Umbilical cord (tissue), 2 donors: ENCODE results near the gene P2RX1. TPM values are rescaled to one million over a fixed set of nuclear protein-coding genes. Genes with fewer than 3 reads are reported as not detected.

Experiments
- DNase-seq: peaks from one replicate; pipeline ENCODE4 v3.0.0-alpha.2; 2015; ENCODE audit warnings: low spot score
- total RNA-seq: library from RNA; depleted of rRNA; stranded (reverse); fragments of >200 nt; gene quantifications from one replicate; pipeline ENCODE4 v1.2.3, GENCODE V29; 2014; ENCODE audit warnings: low replicate concordance; ENCODE audit not compliant: insufficient read depth

P2RX1 gene
- total RNA-seq, 1 donor from 2014 or later: 44.5 TPM

DNA sequence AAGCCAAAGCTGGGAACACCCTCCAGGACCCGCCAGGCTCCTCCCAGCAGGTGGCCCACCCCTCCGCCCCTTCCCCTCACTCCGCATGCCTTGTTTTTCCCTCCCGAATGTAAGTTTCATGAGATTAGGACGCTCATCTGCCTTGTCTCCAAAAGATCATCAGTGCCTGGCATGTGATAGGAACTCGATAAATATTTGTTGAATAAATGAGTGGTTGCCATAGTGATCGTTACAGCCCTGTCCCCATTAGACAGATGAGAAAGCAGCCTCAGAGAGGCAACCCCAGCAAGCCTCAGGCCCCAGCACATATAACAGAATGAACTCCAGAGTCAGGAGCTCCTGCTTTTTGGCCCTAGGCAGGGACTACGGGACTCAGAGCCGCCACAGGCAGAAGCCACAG is 28.5 kb downstream of the P2RX1 start:
- peak; percentile 30 for DNase-seq

DNA sequence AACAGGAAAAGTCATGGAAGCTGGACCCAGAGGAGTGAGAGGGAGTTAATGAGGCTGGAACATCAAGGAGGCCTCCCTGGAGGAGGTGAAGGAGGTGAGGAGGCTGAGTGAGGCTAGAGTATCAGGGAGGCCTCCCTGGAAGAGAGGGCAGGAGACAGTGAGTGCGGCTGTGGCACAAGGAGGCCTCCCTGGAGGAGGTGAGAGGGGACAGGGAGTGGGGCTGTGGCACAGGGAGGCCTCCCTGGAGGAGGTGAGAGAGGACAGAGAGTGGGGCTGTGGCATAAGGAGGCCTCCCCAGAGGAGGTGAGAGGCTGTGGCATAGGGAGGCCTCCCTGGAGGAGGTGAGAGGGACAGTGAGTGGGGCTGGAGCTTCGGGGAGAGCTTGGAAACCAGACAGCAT is 28.9 kb downstream of the P2RX1 start:
- no peak for DNase-seq

DNA sequence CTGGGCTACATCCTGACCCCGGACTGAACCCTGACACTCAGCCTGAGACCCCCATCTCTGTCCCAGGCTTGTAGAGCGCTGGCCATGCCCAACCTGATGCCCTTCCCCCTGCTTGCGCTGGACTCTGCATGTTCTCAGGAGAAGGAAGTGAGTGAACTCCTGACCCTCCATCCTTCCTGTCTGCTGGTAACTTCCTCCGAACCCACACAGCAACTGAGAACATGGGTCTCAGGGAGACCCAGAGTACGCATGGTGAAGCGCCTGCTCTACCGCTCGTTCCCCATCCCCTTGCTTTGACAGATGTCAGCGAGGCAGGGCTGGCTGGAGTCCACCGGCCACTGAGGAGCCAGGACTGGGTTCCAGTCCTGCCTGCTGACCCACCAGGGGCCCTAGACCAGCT is 29.5 kb downstream of the P2RX1 start:
- peak; percentile 45 for DNase-seq

DNA sequence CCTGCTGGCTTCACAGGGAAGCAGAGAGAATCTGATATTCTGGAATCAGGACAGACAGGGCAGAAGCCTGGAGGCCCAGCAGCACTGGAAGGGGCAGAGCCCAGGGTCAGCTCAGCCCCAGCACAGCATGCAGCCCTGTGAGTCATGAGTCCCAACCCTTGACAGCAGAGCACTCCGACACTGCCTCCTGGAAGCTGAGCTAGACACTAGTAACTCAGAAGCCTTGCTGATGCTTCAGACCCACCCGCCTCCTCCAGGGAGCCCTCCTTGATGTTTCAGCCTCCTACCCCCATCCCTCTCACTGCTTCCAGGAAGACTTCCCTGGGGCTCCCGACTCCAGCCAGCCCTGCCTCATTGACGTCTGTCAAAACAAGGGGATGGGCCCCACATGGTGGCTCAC is 30.3 kb downstream of the P2RX1 start:
- DNase-seq: peak; percentile 72

DNA sequence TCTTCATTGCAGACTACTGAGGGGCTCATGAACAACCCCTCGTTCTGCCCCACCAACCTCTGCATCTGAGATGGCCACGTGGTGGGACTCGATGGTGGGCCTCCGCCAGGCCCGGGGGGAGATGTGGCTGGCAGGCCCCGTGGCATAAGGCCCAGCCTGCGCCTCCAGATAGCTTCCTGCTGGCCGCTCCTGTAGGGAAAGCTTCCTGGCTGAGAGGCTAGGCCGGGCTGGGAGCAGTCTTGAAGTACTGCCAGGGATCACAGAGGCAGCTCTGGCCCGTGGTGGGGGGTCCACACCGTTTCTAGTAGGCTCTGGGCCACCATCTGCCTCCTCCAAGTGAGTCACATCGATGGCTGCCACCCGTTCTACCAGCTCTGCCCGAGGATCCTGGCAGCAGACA is 31.0 kb downstream of the P2RX1 start:
- no peak for DNase-seq

DNA sequence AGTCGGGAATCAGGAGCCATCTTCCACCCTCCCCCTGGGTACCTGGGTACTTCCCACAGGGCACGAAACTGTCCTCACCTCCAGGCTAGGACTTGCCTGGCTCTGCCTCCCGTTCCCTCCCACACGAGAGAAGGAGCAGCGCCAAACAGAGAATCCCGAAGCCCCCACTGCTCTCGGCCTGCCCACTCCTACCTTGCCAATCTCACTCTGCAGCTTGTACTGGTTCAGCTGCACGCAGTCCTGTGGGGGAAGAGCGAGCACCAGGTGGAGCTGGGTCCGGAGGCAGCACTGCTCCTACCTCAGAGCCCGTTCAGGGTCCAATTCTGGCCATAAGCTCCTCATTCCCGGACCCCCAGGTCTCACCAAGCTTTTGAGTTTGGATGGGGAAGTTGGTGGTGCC is 32.1 kb downstream of the P2RX1 start:
- no peak for DNase-seq

DNA sequence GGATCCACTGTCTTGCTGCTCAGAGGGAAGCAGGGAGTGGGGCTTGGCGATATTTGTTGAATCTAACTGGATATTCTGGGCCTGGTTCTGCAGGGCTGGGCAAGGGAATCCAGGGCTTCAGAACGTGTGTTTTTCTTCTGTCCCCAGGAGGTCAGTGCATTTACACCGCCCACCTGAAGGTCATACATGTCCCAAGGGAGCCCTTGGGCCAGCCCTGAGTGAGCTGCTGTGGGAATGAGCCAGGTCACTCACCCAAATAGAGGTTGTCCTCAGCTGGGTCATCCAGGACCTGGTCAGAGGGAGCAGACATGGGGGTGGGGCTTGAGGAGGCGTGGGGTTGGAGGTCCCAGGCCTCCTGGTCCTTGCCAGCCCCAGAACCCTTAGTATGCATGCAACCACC is 34.0 kb downstream of the P2RX1 start:
- no peak for DNase-seq

DNA sequence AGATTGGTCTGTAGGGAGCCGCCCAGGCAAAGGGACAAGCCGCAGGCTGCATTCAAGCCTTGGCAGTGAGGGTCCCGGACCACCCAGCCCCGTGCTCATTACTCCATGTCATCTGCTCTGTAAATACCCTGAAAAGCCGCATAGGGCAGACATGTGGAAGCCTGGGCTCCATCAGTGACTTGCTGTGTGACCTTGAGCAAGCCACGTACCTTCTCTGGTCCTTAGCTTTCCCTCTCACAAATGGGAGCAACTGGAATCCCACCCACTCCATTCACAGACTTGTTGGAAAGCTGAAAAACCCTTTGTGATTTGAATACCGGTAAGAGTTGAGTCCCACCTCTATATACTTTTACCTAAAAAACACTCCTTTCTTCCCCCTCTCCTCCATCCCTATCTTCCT is 35.3 kb downstream of the P2RX1 start:
- no peak for DNase-seq

DNA sequence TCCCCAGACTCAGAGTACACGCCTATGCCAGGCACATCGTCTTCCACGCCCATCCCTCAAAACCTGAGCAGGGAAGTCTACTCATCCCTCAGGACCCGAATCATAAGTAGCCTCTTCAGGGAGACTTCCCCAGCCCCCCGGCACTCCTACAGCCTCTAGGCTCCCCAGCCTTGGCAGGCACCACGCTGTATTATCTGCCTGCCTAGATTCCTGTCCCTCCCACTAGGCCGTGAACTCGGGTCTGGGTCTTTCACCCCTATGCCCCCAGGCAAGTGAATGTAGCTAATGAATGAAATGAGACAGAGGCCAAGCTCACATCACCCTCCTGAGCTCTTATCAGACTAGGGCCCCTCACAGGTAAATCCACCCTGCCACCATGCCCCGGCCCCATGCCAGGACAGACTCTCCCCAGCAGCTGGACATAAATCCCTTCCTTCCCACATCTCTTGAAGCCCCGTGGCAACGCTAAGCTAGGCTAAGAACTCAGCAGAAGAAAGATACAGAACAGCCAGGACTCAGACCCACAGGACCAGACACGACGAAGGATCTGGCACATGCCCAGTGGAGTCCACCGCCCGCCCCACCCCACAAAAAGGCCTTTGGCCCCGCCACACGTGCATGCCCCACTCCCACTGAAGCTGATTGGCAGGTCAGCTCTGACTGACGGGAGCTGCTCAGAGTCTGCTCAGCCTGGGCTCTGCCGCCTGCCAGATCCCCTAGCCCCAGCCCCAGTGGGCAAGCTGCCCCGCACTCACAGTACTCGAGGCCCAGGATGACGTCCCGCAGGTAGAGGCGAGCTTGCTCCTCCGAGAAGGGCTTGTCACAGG is 36.5 kb downstream of the P2RX1 start:
- peak; percentile 95 for DNase-seq

DNA sequence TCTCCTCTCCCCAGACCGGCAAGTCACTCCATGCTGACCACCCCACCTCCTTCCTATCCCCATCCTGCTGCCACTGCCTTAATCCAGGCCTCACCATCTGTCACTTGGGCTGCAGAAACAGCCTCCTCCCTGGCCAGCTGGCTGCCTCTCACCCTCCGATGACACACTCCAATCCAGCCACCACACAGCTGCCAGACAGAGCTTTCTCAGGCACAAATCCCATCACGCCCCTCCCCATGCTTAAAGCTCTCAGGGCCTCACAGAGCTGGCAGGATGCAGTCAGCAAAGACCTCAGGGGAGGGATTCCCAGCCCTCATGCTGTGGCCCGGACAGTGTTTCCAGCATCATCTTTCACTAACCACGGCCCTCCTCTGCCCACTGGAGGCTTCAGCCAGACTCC is 37.1 kb downstream of the P2RX1 start:
- DNase-seq: peak; percentile 97

DNA sequence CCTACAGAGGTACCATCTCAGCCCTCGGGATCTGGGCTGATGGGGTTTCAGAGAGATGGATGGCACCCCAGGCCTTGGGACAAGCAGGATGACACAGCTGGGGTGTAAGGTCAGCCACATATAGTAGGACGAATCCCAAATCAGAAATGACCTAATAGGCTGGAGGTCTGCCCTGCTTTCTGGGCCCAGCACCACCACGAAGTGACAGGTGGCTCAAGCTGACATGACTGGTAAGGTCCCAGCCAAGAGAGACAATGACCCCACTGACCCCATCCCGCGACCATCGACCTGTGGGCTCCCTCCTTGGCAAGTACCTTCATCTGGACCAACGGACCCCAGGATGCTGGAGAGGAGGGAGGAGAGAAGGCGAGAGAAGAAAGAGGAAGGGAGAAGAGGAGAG is 39.0 kb downstream of the P2RX1 start:
- DNase-seq: no peak

DNA sequence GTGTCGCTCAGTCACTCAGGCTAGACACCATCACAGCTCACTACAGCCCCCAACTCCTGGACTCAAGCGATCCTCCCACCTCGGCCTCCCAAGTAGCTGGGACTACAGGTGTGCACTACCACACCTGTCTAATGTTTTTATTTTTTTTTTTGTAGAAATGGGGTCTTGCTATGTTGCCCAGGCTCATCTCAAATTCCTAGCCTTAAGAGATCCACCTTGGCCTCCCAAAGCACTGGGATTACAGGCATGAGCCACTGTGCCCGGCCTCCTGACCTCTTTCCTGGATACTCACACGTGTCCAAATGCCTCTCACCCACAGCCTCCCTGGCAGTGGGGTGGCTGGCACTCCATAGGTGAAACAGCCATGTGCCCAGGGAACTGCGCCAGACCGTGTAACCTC is 40.9 kb downstream of the P2RX1 start:
- no peak for DNase-seq

DNA sequence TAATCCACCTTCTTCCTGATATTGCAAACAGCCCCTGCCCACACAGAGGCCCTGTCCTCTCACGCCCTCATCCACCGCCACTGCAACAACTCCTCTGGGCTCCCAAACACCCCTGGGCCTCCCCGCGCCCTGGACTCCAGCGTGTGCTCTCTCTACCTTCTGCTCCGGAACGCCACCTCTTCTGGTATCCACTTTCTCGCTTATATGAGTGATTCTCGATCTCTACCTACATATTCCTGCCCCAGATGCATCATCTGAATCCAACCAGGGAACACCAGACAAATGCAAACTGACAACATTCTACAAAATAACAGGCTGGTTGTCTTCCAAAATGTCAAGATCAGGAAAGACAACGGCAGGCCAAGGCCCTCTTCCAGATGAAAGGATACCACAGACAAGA is 42.4 kb downstream of the P2RX1 start:
- no peak for DNase-seq

DNA sequence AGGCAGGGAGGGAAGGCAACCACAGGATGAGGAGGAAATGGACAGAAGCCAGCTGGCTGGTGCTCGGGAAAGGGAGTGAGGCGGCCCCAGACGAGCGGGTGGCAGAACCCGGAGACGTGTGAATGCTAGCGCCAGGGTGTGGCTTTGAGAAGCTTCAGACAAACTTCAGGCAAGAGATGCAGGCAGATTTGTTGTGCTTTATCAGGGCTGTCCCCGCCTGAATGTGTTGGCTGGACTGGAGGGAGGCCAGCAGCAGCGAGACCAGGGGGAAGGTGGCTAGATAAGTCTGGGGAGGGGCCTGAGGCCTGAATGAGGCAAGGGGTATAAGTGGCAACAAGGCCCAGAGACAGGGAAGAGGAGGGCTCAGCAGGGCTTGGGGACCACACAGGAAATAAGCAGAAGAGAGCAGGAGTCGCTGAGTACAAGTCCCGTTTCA is 45.4 kb downstream of the P2RX1 start:
- DNase-seq: peak; percentile 93

DNA sequence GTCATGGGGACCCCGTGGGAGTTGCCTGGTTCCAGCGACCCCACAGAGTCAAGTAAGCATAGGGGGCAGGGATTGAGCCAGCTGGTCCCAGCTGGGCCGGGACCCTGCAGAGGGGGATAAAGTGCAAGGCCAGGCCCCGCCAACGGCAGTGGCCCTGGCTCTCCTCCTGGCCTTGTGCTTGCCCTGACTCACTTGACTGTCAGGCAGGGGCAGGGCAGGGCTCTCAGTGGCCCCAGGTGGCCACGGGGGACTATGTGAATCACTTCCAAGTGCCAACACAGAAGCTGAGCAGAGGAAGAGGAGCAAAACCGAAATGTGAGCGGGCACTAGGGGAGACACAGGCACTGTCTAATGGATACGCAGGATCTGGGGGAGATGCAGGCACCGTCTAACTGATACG is 48.7 kb downstream of the P2RX1 start:
- DNase-seq: no peak

DNA sequence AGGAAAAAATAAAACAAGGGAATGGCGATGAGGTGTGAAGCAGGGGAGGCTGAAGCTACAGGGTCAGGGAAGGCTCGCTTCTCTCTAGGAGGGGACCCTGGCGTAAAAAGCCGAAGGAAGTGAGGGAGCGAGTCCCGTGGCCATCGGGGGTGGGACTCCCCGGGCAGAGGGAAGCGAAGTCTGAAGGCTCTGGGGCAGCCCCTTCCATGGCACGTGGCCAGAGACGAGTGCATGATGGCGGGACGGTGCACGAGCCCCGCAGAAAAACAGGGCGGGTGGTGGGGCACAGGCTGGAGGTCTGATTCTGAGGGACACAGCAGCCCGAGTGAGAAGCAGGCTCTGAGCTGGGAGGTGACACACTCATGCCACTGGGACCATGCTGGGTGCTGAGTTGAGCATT is 49.2 kb downstream of the P2RX1 start:
- no peak for DNase-seq

DNA sequence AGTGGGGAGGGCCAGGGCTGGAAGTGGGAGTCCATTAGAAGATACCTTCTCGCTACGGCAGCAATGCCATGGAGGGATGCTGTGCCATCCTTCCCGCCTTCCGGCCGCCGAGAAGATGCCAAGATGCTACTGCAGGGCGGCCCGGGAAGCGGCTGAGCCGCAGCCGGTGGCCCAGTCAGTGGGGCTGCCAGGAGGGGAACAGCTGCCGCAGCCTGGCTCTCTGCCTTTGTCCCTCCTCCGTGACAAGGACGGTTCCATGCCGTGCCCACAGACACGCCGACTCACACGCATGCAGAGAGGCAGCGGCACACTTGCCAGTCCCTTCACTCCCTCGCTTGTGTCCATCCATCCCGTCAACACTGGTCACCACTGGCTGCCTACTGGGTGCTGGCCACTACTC is 50.0 kb downstream of the P2RX1 start:
- DNase-seq: no peak

DNA sequence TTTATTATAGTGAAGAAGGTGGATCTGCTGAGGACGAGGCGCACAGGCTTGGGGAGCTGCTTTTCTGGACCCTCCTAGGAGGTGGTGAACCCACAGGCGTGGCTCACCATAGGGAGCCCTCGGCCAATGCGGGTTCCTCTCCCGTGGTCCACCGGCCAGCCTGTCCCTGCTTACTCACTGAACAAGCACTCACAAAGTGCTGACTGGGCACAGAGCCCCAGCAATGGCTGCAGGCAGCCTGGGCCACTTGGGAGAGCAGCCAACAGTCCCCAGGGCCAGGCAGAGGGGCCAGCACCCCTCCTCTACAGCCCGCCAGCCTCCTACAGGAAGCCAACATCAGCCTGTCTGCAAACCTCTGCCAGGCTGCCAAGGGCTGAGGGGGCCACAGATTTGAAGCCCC is 51.1 kb downstream of the P2RX1 start:
- no peak for DNase-seq

DNA sequence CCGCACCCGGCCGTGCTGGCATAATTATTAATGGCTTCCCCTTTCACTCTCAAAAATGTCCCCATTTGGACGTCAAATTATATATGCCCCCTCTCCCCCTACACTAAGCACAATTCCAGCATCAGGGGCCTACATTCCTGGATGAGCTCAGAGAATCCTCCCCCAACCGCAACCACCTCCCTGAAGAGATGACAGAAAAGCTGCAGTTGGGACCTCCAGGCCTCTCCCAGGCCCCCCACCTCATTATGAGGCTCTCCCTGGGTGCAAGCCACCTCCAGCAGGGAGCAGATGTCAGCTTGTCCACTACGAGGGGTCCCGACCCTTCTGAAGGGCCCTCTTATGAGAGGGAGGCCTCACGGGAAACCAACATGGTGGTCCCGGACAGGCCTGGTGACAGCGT is 51.7 kb downstream of the P2RX1 start:
- DNase-seq: no peak

DNA sequence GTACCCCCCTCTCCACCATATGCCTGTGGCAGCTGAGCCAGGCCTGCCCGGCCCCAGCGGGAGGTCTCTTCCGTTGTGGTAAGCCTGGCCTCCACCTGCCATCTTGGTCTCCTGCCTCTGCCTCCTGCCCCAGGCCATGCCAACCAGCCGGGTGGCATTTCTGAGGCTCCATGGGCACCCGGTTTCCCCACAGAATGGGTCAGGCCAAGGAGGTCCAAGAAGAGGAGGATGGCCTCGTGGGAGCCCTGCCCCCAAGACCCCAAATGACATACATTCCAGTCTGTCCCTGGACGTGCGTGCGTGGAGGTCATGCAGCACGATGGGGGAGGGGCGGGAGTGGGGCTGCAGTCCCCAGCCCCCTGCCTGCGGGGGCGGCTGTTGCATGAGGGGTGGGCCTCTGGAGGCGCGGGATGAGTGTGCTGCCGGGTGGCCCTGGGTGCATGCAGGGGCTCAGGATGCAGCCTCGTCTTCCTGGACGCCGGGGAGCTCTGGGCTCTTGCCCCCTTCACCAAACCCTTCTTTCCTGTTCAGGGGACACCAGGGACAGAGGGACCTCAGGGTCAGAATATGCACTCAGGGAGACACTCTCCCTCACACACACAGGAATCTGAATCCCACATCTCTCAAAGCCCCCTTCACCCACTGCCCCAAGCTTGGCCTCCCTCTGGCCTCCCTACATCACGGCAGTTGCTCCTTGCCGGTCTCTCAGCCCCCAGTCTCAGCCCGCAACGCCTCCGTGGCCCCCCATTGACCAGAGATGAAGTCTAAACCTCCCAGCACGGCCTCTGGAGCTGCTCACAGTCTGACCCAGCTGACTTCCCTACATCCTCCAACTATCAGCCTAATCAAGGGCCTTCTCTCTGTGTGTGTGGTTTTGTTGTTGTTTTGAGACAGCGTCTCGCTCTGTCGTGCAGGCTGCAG is 54.2 kb downstream of the P2RX1 start:
- no peak for DNase-seq

DNA sequence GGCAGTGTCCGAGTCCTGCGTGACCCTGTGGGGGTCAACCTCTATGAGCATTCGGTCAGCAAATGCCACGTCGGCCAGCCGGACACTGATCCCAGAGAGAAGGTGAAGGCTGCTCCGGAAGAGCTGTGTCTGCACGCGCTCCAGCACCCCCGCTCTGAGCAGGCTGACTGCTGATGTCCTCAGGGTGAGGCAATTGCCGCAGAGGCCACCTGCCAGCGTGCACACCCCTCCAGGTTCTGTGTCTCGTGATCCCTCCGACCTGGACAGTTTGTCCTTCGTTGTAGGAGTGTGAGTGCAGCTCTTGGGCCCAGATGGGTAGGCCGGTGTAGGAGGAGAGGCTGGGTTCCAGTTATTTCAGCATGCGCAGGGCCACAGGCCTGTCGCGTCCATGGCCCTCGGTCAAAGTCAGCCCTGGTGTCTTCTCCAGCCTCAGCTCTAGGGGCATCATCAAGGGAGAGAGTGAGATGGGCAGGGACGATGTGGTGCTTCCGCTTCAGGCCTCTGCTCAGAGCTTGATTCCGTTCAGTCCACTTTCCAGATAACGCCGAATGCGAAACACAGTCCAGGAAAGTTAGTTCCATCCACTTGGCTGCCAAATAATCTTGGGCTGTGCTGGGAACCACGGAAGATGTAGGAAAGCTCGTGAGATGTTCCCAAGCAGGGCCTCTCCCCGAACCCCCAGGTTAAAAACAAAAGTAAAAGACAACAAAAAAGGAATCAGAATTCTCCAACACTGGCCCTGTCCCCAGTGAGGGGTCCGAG is 55.1 kb downstream of the P2RX1 start:
- DNase-seq: no peak

DNA sequence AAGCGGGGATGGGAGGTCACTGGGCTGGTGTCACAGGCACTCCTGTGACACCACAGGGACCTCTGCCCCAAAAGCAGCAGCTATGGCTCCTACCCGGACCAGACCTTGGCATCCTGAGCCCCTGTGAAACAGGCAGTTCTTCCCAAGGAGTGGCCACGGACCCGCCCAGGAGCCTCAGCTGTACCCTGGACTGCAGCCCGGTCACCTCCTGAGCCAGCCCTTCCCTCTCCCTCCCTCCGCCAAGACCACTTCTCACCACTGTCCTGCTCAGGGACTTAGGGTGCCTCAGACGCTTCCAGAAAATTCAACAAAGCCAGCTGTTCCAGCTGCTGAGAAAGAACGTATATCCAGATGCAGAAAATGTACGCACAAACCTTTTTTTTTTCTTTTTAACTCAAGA is 56.3 kb downstream of the P2RX1 start:
- no peak for DNase-seq
